Immature natural killer cell (primary cell): ENCODE data around the gene AGPAT3. TPM values are rescaled to one million over a fixed set of nuclear protein-coding genes. Genes with fewer than 3 reads are reported as not detected.
"Not testable (repeated sequence)": the region's sequence is repeated elsewhere in the genome, so short reads cannot be mapped to it uniquely, and the experiment has no call there.

ENCODE experiments used
- DNase-seq, 3 donors: peaks; one replicate each; pipeline ENCODE4 v3.0.0; 2022; ENCODE audit warnings: mixed read lengths in 1 of 3
- H3K27ac Mint-ChIP-seq, 6 donors: one replicate each; pipeline ENCODE4 v1.8.0; 2020; ENCODE audit warnings: mixed read lengths in 6 of 6, mild to moderate bottlenecking in 5 of 6, inconsistent platforms in 4 of 6, moderate library complexity in 3 of 6
- H3K27me3 Mint-ChIP-seq, 3 donors: one replicate each; pipeline ENCODE4 v1.8.0; 2020 to 2021; ENCODE audit warnings: low read depth in 3 of 3, mild to moderate bottlenecking in 3 of 3, mixed read lengths in 3 of 3, moderate library complexity in 3 of 3, inconsistent platforms in 1 of 3
- H3K36me3 Mint-ChIP-seq, 3 donors: one replicate each; pipeline ENCODE4 v1.8.0; 2020; ENCODE audit warnings: mixed read lengths in 3 of 3, inconsistent platforms in 2 of 3, mild to moderate bottlenecking in 2 of 3
- H3K4me1 Mint-ChIP-seq, 2 donors: one replicate each; pipeline ENCODE4 v1.8.0; 2020; ENCODE audit warnings: inconsistent platforms in 2 of 2, mild to moderate bottlenecking in 2 of 2, mixed read lengths in 2 of 2, moderate library complexity in 1 of 2
- H3K4me3 Mint-ChIP-seq, 5 donors: one replicate each; pipeline ENCODE4 v1.8.0; 2020; ENCODE audit warnings: mild to moderate bottlenecking in 5 of 5, mixed read lengths in 5 of 5, inconsistent platforms in 3 of 5, moderate library complexity in 3 of 5
- H3K9me3 Mint-ChIP-seq, 6 donors: one replicate each; pipeline ENCODE4 v1.8.0; 2020; ENCODE audit warnings: mild to moderate bottlenecking in 6 of 6, mixed read lengths in 6 of 6, inconsistent platforms in 4 of 6, moderate library complexity in 3 of 6
- polyA plus RNA-seq, 3 donors: library from polyadenylated mRNA; unstranded; fragments of 300-500 nt; fragmentation: Illumina TruSeq; gene quantifications; one replicate each; pipeline ENCODE4 v1.2.3, GENCODE V29; 2021

AGPAT3 gene
- polyA plus RNA-seq: 10 to 100 TPM in 1 of 3 donors, 1 to 10 TPM in 2; 5.6 to 11.8 (median 9.5) TPM

GRCh38 chr21:43864962-43865539 is at the start of gene AGPAT3:
AGPAT3 (plus strand) TSS chr21:43865223; CDS start chr21:43959682, 94,459 bp downstream.
- H3K4me3 Mint-ChIP-seq: peak within 1 kb of the TSS; percentile 67 to 85 (median 80)
- peak within 1 kb of the TSS; percentile 32 to 73 (median 63) for H3K27ac Mint-ChIP-seq
- peaks cover 32 to 41% of the 10 kb centered on the region in 2 donors for H3K4me1 Mint-ChIP-seq
- peaks cover 0 to 3% (median 0%) of the 10 kb centered on the region in 3 donors for H3K36me3 Mint-ChIP-seq
- H3K9me3 Mint-ChIP-seq: no peaks in the 10 kb centered on the region
- peaks cover 0 to 9% (median 3%) of the 10 kb centered on the region in 3 donors for H3K27me3 Mint-ChIP-seq
- peak; percentile 30 to 47 (median 36) for DNase-seq

GRCh38 chr21:43815991-43816390 is 49.0 kb upstream of the AGPAT3 start:
- Mint-ChIP-seq H3K36me3 (peaks cover 0 to 6% (median 4%) of the 10 kb centered on the region in 3 donors), H3K9me3 (peaks cover 0 to 1% (median 0%) of the 10 kb centered on the region in 6 donors), H3K27ac (no peak overlapping the region), H3K4me1 (peaks cover 0 to 2% of the 10 kb centered on the region in 2 donors), H3K4me3 (no peak overlapping the region), H3K27me3 (peaks cover 0 to 6% (median 4%) of the 10 kb centered on the region in 3 donors)
- no peak for DNase-seq

- Mint-ChIP-seq H3K4me1 (peaks cover 0 to 2% of the 10 kb centered on the region in 2 donors), H3K4me3 (no peak overlapping the region), H3K27me3 (peaks cover 0 to 6% (median 4%) of the 10 kb centered on the region in 3 donors), H3K9me3 (peaks cover 0 to 1% (median 0%) of the 10 kb centered on the region in 6 donors), H3K36me3 (peaks cover 0 to 6% (median 4%) of the 10 kb centered on the region in 3 donors), H3K27ac (no peak overlapping the region)
- DNase-seq: no peak
Observed at GRCh38 chr21:43816611-43817071, 48.4 kb upstream of the AGPAT3 start.

- Mint-ChIP-seq H3K4me3 (no peak overlapping the region), H3K36me3 (peaks cover 0 to 6% (median 4%) of the 10 kb centered on the region in 3 donors), H3K27ac (no peak overlapping the region)
Observed at GRCh38 chr21:43817157-43818086, 47.6 kb upstream of the AGPAT3 start.

GRCh38 chr21:43818685-43819084 is 46.3 kb upstream of the AGPAT3 start:
- Mint-ChIP-seq H3K27me3 (peaks cover 0 to 4% (median 0%) of the 10 kb centered on the region in 3 donors), H3K9me3 (no peaks in the 10 kb centered on the region), H3K27ac (peak overlapping the region in 1 of 6 donors; percentile 61), H3K4me3 (no peak overlapping the region), H3K36me3 (peaks cover 0 to 6% (median 4%) of the 10 kb centered on the region in 3 donors), H3K4me1 (peaks cover 0 to 2% of the 10 kb centered on the region in 2 donors)
- no peak for DNase-seq

More at GRCh38 chr21:43817157-43818086, 47.6 kb upstream of the AGPAT3 start:
- peaks cover 0 to under 1% (median 0%) of the 10 kb centered on the region in 6 donors for H3K9me3 Mint-ChIP-seq
- H3K4me1 Mint-ChIP-seq: peaks cover 0 to 2% of the 10 kb centered on the region in 2 donors
- DNase-seq: no peak
- H3K27me3 Mint-ChIP-seq: peaks cover 0 to 4% (median under 1%) of the 10 kb centered on the region in 3 donors

- Mint-ChIP-seq H3K4me1 (peaks cover 0 to 1% of the 10 kb centered on the region in 2 donors), H3K9me3 (no peaks in the 10 kb centered on the region)
- DNase-seq: no peak
Observed at GRCh38 chr21:43819511-43820405, 45.3 kb upstream of the AGPAT3 start.

GRCh38 chr21:43820466-43820865 is 44.6 kb upstream of the AGPAT3 start:
- H3K27ac Mint-ChIP-seq: no peak overlapping the region
- H3K4me1 Mint-ChIP-seq: no peaks in the 10 kb centered on the region
- peaks cover 0 to 2% (median 0%) of the 10 kb centered on the region in 3 donors for H3K27me3 Mint-ChIP-seq
- H3K9me3 Mint-ChIP-seq: no peaks in the 10 kb centered on the region
- H3K36me3 Mint-ChIP-seq: peaks cover 0 to 6% (median 4%) of the 10 kb centered on the region in 3 donors
- DNase-seq: no peak
- H3K4me3 Mint-ChIP-seq: no peak overlapping the region

More at GRCh38 chr21:43819511-43820405, 45.3 kb upstream of the AGPAT3 start:
- Mint-ChIP-seq H3K36me3 (peaks cover 0 to 6% (median 4%) of the 10 kb centered on the region in 3 donors), H3K27ac (no peak overlapping the region), H3K4me3 (no peak overlapping the region), H3K27me3 (peaks cover 0 to 3% (median 0%) of the 10 kb centered on the region in 3 donors)

- H3K36me3 Mint-ChIP-seq, DNase-seq, H3K9me3 Mint-ChIP-seq, H3K4me1 Mint-ChIP-seq, H3K27ac Mint-ChIP-seq, H3K27me3 Mint-ChIP-seq, H3K4me3 Mint-ChIP-seq: not testable (repeated sequence)
Observed at GRCh38 chr21:43822166-43822565, 42.9 kb upstream of the AGPAT3 start.

- H3K4me3 Mint-ChIP-seq, H3K36me3 Mint-ChIP-seq, H3K4me1 Mint-ChIP-seq, H3K9me3 Mint-ChIP-seq, H3K27ac Mint-ChIP-seq, H3K27me3 Mint-ChIP-seq, DNase-seq: not testable (repeated sequence)
Observed at GRCh38 chr21:43822741-43823140, 42.3 kb upstream of the AGPAT3 start.

- peaks cover 0 to 2% (median 0%) of the 10 kb centered on the region in 3 donors for H3K27me3 Mint-ChIP-seq
- no peaks in the 10 kb centered on the region for H3K4me1 Mint-ChIP-seq
- no peak for DNase-seq
- H3K36me3 Mint-ChIP-seq: no peaks in the 10 kb centered on the region
- H3K9me3 Mint-ChIP-seq: no peaks in the 10 kb centered on the region
- no peak overlapping the region for H3K4me3 Mint-ChIP-seq
- no peak overlapping the region for H3K27ac Mint-ChIP-seq
Observed at GRCh38 chr21:43824333-43825241, 40.4 kb upstream of the AGPAT3 start.

- H3K4me1 Mint-ChIP-seq: no peaks in the 10 kb centered on the region
- H3K4me3 Mint-ChIP-seq: no peak overlapping the region
- no peaks in the 10 kb centered on the region for H3K36me3 Mint-ChIP-seq
- H3K27ac Mint-ChIP-seq: no peak overlapping the region
- H3K9me3 Mint-ChIP-seq: no peaks in the 10 kb centered on the region
- H3K27me3 Mint-ChIP-seq: peaks cover 0 to 4% (median 0%) of the 10 kb centered on the region in 3 donors
- DNase-seq: no peak
Observed at GRCh38 chr21:43825242-43825935, 39.6 kb upstream of the AGPAT3 start.
